GM18519 (cell line): ENCODE data around the gene CDC42EP1.
"Not testable (repeated sequence)": the region's sequence is repeated elsewhere in the genome, so short reads cannot be mapped to it uniquely, and the experiment has no call there.

Experiments used
- ATAC-seq: cut with Tn5 transposase; IDR thresholded peaks from one replicate; pipeline ENCODE4 v1.9.1; 2021; ENCODE audit warnings: mild to moderate bottlenecking, moderate library complexity; ENCODE audit not compliant: unreplicated experiment, low FRiP score

The CDC42EP1 gene

GRCh38 chr22:37529652-37530345 is 30.5 kb upstream of the CDC42EP1 start:
- no peak for ATAC-seq

GRCh38 chr22:37533995-37534394 is 26.3 kb upstream of the CDC42EP1 start:
- ATAC-seq, result no peak

- no peak for ATAC-seq
Observed at GRCh38 chr22:37534445-37534844, 25.8 kb upstream of the CDC42EP1 start.

- ATAC-seq, result no peak
Observed at GRCh38 chr22:37535159-37535558, 25.1 kb upstream of the CDC42EP1 start.

GRCh38 chr22:37538590-37539357 is 21.5 kb upstream of the CDC42EP1 start:
- ATAC-seq, result no peak

- ATAC-seq, result not testable (repeated sequence)
Observed at GRCh38 chr22:37539790-37540189, 20.5 kb upstream of the CDC42EP1 start.

- not testable (repeated sequence) for ATAC-seq
Observed at GRCh38 chr22:37542416-37542815, 17.9 kb upstream of the CDC42EP1 start.

GRCh38 chr22:37542959-37543358 is 17.3 kb upstream of the CDC42EP1 start:
- no peak for ATAC-seq

- no peak for ATAC-seq
Observed at GRCh38 chr22:37544955-37545702, 15.2 kb upstream of the CDC42EP1 start.

GRCh38 chr22:37545703-37546436 is 14.4 kb upstream of the CDC42EP1 start:
- no peak for ATAC-seq

- ATAC-seq, result no peak
Observed at GRCh38 chr22:37546437-37547250, 13.6 kb upstream of the CDC42EP1 start.

GRCh38 chr22:37547251-37547741 is 13.0 kb upstream of the CDC42EP1 start:
- ATAC-seq, result no peak

GRCh38 chr22:37549704-37550059 is 10.6 kb upstream of the CDC42EP1 start:
- no peak for ATAC-seq

GRCh38 chr22:37550921-37551320 is 9.4 kb upstream of the CDC42EP1 start:
- not testable (repeated sequence) for ATAC-seq

GRCh38 chr22:37551981-37552380 is 8.3 kb upstream of the CDC42EP1 start:
- ATAC-seq, result no peak

- no peak for ATAC-seq
Observed at GRCh38 chr22:37552524-37553163, 7.6 kb upstream of the CDC42EP1 start.

- ATAC-seq, result no peak
Observed at GRCh38 chr22:37553725-37554124, 6.6 kb upstream of the CDC42EP1 start.

GRCh38 chr22:37555029-37555428 is 5.3 kb upstream of the CDC42EP1 start:
- ATAC-seq, result no peak

- no peak for ATAC-seq
Observed at GRCh38 chr22:37556710-37557109, 3.6 kb upstream of the CDC42EP1 start.
